OCI-LY7 (cell line): ENCODE measurements around the gene ARFIP1. TPM values are rescaled to one million over a fixed set of nuclear protein-coding genes. Genes with fewer than 3 reads are reported as not detected.

Experiments
- BruUV-seq: library from RNA; stranded (reverse); fragments of 400-500 nt; replicated peaks from 2 replicates; lab custom pipeline; 2021; lab: Mats Ljungman, UMichigan
- CTCF ChIA-PET: fragments of 300-600 bp; sonication (Branson Sonifier 250); formaldehyde crosslinking; loops from one replicate; lab custom pipeline; 2022; ENCODE audit warnings: antibody characterized with exemption; ENCODE audit not compliant: unreplicated experiment; lab: Charles Lee
- POLR2A ChIA-PET: fragments of 300-600 bp; sonication (Branson Sonifier 250); formaldehyde crosslinking; loops from one replicate; lab custom pipeline; 2022; ENCODE audit warnings: antibody characterized with exemption; lab: Charles Lee
- DNase-seq: peaks from one replicate; pipeline ENCODE4 v3.0.0-alpha.2; 2015; ENCODE audit warnings: low spot score
- H2AFZ ChIP-seq: fragments of 200-600 bp; sonication (generic), shearing (Covaris generic); 2 replicates; pipeline ENCODE4 v1.6.1; 2014; ENCODE audit warnings: mild to moderate bottlenecking, antibody characterized with exemption, low read length, moderate library complexity
- H3K27ac ChIP-seq: fragments of 200-600 bp; sonication (generic); 2 replicates; pipeline ENCODE4 v1.5.1; 2014; ENCODE audit warnings: mixed run types, low read depth, mild to moderate bottlenecking, moderate library complexity, low read length, inconsistent platforms; ENCODE audit not compliant: poor library complexity, severe bottlenecking
- H3K36me3 ChIP-seq: fragments of 200-600 bp; sonication (generic); 2 replicates; pipeline ENCODE4 v1.6.1; 2014; ENCODE audit warnings: mild to moderate bottlenecking, antibody characterized with exemption, low read length, moderate library complexity, mixed read lengths; ENCODE audit not compliant: insufficient read depth
- H3K4me1 ChIP-seq: fragments of 200-600 bp; sonication (generic); 2 replicates; pipeline ENCODE4 v1.5.1; 2014; ENCODE audit warnings: mild to moderate bottlenecking, low read length; ENCODE audit not compliant: insufficient read depth, poor library complexity, severe bottlenecking
- H3K4me2 ChIP-seq: fragments of 200-600 bp; sonication (generic); 2 replicates; pipeline ENCODE4 v1.6.1; 2014; ENCODE audit warnings: mild to moderate bottlenecking, low read length
- H3K4me3 ChIP-seq: fragments of 200-600 bp; sonication (generic); 2 replicates; pipeline ENCODE4 v1.5.1; 2014; ENCODE audit warnings: mild to moderate bottlenecking, low read depth, low read length; ENCODE audit not compliant: poor library complexity, severe bottlenecking
- H3K79me2 ChIP-seq: fragments of 200-600 bp; sonication (generic); 2 replicates; pipeline ENCODE4 v1.6.1; 2016; ENCODE audit warnings: low read depth, mild to moderate bottlenecking, low read length, moderate library complexity, mixed read lengths; ENCODE audit not compliant: insufficient read depth
- H3K9me2 ChIP-seq: fragments of 200-600 bp; sonication (generic); 2 replicates; pipeline ENCODE4 v1.6.1; 2016; ENCODE audit warnings: mild to moderate bottlenecking, low read length, mixed read lengths; ENCODE audit not compliant: insufficient read depth
- H3K9me3 ChIP-seq: fragments of 200-600 bp; sonication (generic); 2 replicates; pipeline ENCODE4 v1.6.1; 2014; ENCODE audit warnings: mild to moderate bottlenecking, mixed run types, low read length, mixed read lengths
- H4K20me1 ChIP-seq: fragments of 200-600 bp; sonication (generic); 2 replicates; pipeline ENCODE4 v1.6.1; 2014; ENCODE audit warnings: mild to moderate bottlenecking, antibody characterized with exemption, low read length, moderate library complexity, mixed read lengths; ENCODE audit not compliant: insufficient read depth
- EZH2phosphoT487 ChIP-seq: fragments of 200-600 bp; sonication (generic); IDR thresholded peaks from 2 replicates; pipeline ENCODE4 v1.6.1; 2018; ENCODE audit warnings: low read depth, borderline replicate concordance, mild to moderate bottlenecking, mixed run types, antibody characterized with exemption, low read length, moderate library complexity, mixed read lengths
- intact Hi-C: fragments of 100-400 bp; cut with micrococcal nuclease; formaldehyde crosslinking; loops from one replicate; pipeline ENCODE4 v1.10.0; 2022; ENCODE audit not compliant: unreplicated experiment
- total RNA-seq, 2 experiments: library from RNA; depleted of rRNA in 1 of 2; stranded (reverse); fragments of >200 nt in 1 of 2; shearing (Covaris generic) in 1 of 2; gene quantifications; 2 replicates each; pipeline ENCODE4 v1.2.3, GENCODE V29; 2014 to 2022
- TF ChIP-seq, protein P1 (sequence below): fragments of 200-600 bp; sonication (generic); conservative IDR thresholded peaks from 2 replicates; pipeline ENCODE4 v1.5.1; 2014; ENCODE audit warnings: mild to moderate bottlenecking, antibody characterized with exemption, low read length, moderate library complexity, mixed read lengths

The ARFIP1 gene
- total RNA-seq, 2 experiments from 2014 or later: 27.0 to 29.3 TPM

DNA sequence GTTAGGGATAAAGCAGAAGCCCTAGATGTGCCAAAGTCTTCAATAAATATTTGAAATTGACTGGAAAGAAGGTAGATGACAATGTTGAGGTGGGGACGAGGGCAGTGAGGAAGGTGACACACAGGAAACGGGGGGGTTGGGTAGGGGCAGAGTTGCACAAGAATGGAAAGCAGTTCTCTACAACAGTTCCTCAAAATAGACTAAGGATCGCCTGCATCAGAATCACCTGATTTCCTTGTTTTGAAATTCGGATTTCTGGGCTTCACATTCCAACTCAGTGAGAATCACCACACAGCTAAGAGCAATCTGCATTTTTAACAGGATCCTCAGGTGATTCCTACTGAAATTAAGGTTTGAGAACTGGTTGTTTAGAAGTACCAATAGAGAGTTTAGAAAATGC, 70.6 kb downstream of the ARFIP1 start:
- DNase-seq: peak; percentile 71
- Histone ChIP-seq H4K20me1 (no peaks in the 10 kb centered on the region), H3K9me3 (peaks cover 16% of the 10 kb centered on the region; the same call in 1 of the 2 replicates), H3K4me3 (peak overlapping the region; percentile 23), H3K36me3 (no peaks in the 10 kb centered on the region; the same call in 1 of the 2 replicates), H2AFZ (peak overlapping the region; percentile 28; the same call in 1 of the 2 replicates), H3K27ac (peak overlapping the region; percentile 12), H3K4me1 (peaks cover 21% of the 10 kb centered on the region), H3K4me2 (peak overlapping the region; percentile 56), H3K79me2 (no peaks in the 10 kb centered on the region), H3K9me2 (no peaks in the 10 kb centered on the region)
- intact Hi-C loops: no loop called here
- no peak for TF ChIP-seq EZH2phosphoT487
- TF ChIP-seq, protein P1, sequence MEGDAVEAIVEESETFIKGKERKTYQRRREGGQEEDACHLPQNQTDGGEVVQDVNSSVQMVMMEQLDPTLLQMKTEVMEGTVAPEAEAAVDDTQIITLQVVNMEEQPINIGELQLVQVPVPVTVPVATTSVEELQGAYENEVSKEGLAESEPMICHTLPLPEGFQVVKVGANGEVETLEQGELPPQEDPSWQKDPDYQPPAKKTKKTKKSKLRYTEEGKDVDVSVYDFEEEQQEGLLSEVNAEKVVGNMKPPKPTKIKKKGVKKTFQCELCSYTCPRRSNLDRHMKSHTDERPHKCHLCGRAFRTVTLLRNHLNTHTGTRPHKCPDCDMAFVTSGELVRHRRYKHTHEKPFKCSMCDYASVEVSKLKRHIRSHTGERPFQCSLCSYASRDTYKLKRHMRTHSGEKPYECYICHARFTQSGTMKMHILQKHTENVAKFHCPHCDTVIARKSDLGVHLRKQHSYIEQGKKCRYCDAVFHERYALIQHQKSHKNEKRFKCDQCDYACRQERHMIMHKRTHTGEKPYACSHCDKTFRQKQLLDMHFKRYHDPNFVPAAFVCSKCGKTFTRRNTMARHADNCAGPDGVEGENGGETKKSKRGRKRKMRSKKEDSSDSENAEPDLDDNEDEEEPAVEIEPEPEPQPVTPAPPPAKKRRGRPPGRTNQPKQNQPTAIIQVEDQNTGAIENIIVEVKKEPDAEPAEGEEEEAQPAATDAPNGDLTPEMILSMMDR: no peak
- BruUV-seq: no TSS peak
- POLR2A ChIA-PET: interaction anchor here (0.9 kb wide), 1 partner anchor 12 kb away, joined by 3 read pairs; no protein-coding TSS in a partner anchor
- CTCF ChIA-PET: no interaction called here

- POLR2A ChIA-PET: interaction anchor here (0.9 to 2.3 kb wide), 4 partner anchors 9 to 53 kb away, joined by 3 to 7 read pairs (median 4); no protein-coding TSS in a partner anchor
These were observed 71.5 kb downstream of the ARFIP1 start for GRCh38 chr4:152851226-152851625.

More at GRCh38 chr4:152851226-152851625, 71.5 kb downstream of the ARFIP1 start:
- no TSS peak for BruUV-seq
- peaks cover 16% of the 10 kb centered on the region; the same call in 1 of the 2 replicates for H3K9me3 ChIP-seq
- peaks cover 21% of the 10 kb centered on the region for H3K4me1 ChIP-seq
- H3K36me3 ChIP-seq: no peaks in the 10 kb centered on the region; the same call in 1 of the 2 replicates
- DNase-seq: no peak
- no peaks in the 10 kb centered on the region for H4K20me1 ChIP-seq
- H3K9me2 ChIP-seq: no peaks in the 10 kb centered on the region
- no peak overlapping the region for H3K27ac ChIP-seq
- no peak overlapping the region for H3K4me3 ChIP-seq
- TF ChIP-seq, protein P1: no peak
- no peak for TF ChIP-seq EZH2phosphoT487
- H2AFZ ChIP-seq: no peak overlapping the region
- no peaks in the 10 kb centered on the region for H3K79me2 ChIP-seq
- intact Hi-C loops: no loop called here
- no peak overlapping the region for H3K4me2 ChIP-seq
- CTCF ChIA-PET: no interaction called here
